ENCODE results near the gene HTT-AS.
A peak's percentile ranks its signal among the peaks of the same experiment; 100 is the strongest.

HTT-AS gene

GRCh38 chr4:3074846-3075651, 711 bp upstream of the HTT-AS start:
- Histone ChIP-seq H3K9ac (no peak overlapping the region), H3K4me1 (no peaks in the 10 kb centered on the region), H3K4me3 (ENCODE audit: low read depth, low read length) (peak overlapping the region; percentile 82), H3K27ac (peak overlapping the region; percentile 73), H3K9me3 (ENCODE audit: control insufficient read depth, low read length) (no peaks in the 10 kb centered on the region), H2AFZ (peak overlapping the region; percentile 67), H3K4me2 (ENCODE audit: low read length) (peak overlapping the region; percentile 81), H3K36me3 (ENCODE audit: control insufficient read depth, insufficient read depth, low read length) (no peaks in the 10 kb centered on the region), H3K79me2 (peaks cover 19% of the 10 kb centered on the region), H3K27me3 (ENCODE audit: control insufficient read depth, insufficient read depth, low read length) (no peaks in the 10 kb centered on the region)
- no peak for TF ChIP-seq CTCF (IDR thresholded peaks at IDR 0.05)

GRCh38 chr4:3073158-3074077, 920 bp downstream of the HTT-AS start:
- peak overlapping the region; percentile 86 for H2AFZ ChIP-seq
- peak overlapping the region; percentile 87 for H3K4me2 ChIP-seq (ENCODE audit: low read length)
- H3K27ac ChIP-seq = peak overlapping the region; percentile 39
- no peak overlapping the region for H3K9ac ChIP-seq
- no peaks in the 10 kb centered on the region for H3K27me3 ChIP-seq (ENCODE audit: control insufficient read depth, insufficient read depth, low read length)
- TF ChIP-seq CTCF (IDR thresholded peaks at IDR 0.05) = no peak
- peak overlapping the region; percentile 49 for H3K4me3 ChIP-seq (ENCODE audit: low read depth, low read length)
- no peaks in the 10 kb centered on the region for H3K4me1 ChIP-seq
- peaks cover 6% of the 10 kb centered on the region for H3K79me2 ChIP-seq
- no peaks in the 10 kb centered on the region for H3K9me3 ChIP-seq (ENCODE audit: control insufficient read depth, low read length)
- H3K36me3 ChIP-seq (ENCODE audit: control insufficient read depth, insufficient read depth, low read length) = no peaks in the 10 kb centered on the region

GRCh38 chr4:3071811-3072210, 2.5 kb downstream of the HTT-AS start:
- Histone ChIP-seq H3K4me1 (no peaks in the 10 kb centered on the region), H3K9me3 (ENCODE audit: control insufficient read depth, low read length) (no peaks in the 10 kb centered on the region), H2AFZ (no peak overlapping the region), H3K4me2 (ENCODE audit: low read length) (no peak overlapping the region), H3K9ac (no peak overlapping the region), H3K4me3 (ENCODE audit: low read depth, low read length) (no peak overlapping the region), H3K27ac (no peak overlapping the region), H3K27me3 (ENCODE audit: control insufficient read depth, insufficient read depth, low read length) (no peaks in the 10 kb centered on the region), H3K79me2 (no peaks in the 10 kb centered on the region), H3K36me3 (ENCODE audit: control insufficient read depth, insufficient read depth, low read length) (no peaks in the 10 kb centered on the region)
- TF ChIP-seq CTCF (IDR thresholded peaks at IDR 0.05) = no peak

GRCh38 chr4:3070709-3071500, 3.4 kb downstream of the HTT-AS start:
- Histone ChIP-seq H3K4me3 (ENCODE audit: low read depth, low read length) (no peak overlapping the region), H3K36me3 (ENCODE audit: control insufficient read depth, insufficient read depth, low read length) (no peaks in the 10 kb centered on the region), H3K9ac (no peak overlapping the region), H2AFZ (no peak overlapping the region), H3K27me3 (ENCODE audit: control insufficient read depth, insufficient read depth, low read length) (no peaks in the 10 kb centered on the region), H3K27ac (no peak overlapping the region), H3K4me2 (ENCODE audit: low read length) (no peak overlapping the region), H3K79me2 (no peaks in the 10 kb centered on the region), H3K9me3 (ENCODE audit: control insufficient read depth, low read length) (no peaks in the 10 kb centered on the region), H3K4me1 (no peaks in the 10 kb centered on the region)
- no peak for TF ChIP-seq CTCF (IDR thresholded peaks at IDR 0.05)
